Measurements from ENCODE around the gene MASP2. TPM values are rescaled to one million over a fixed set of nuclear protein-coding genes. Genes with fewer than 3 reads are reported as not detected.
"Not testable (repeated sequence)": the region's sequence is repeated elsewhere in the genome, so short reads cannot be mapped to it uniquely, and the experiment has no call there.

The MASP2 gene
- total RNA-seq, 2 experiments from 2014 or later: 0.38 TPM; not detected in 1

GRCh38 chr1:10992864-10993263, 54.2 kb downstream of the MASP2 start:
- DNase-seq (ENCODE audit: low spot score): no peak

GRCh38 chr1:10992004-10992403, 55.0 kb downstream of the MASP2 start:
- POLR2A ChIA-PET; BruUV-seq (replicated peaks): not testable (repeated sequence)

More at GRCh38 chr1:10992864-10993263, 54.2 kb downstream of the MASP2 start:
- no peak overlapping the region for H3K27ac ChIP-seq (ENCODE audit: low read depth, low read length, poor library complexity, severe bottlenecking)
- no peak overlapping the region for H3K4me2 ChIP-seq (ENCODE audit: low read length)
- POLR2A ChIA-PET: interaction anchor here (0.6 kb wide), 1 partner anchor 989 kb away, joined by 6 read pairs; no protein-coding TSS in a partner anchor
- H3K79me2 ChIP-seq (ENCODE audit: insufficient read depth, low read depth, low read length): no peaks in the 10 kb centered on the region
- no peaks in the 10 kb centered on the region for H3K9me2 ChIP-seq (ENCODE audit: insufficient read depth, low read length)
- CTCF ChIA-PET (ENCODE audit: unreplicated experiment): no interaction called here
- no peaks in the 10 kb centered on the region for H4K20me1 ChIP-seq (ENCODE audit: insufficient read depth, low read length)
- H3K4me3 ChIP-seq (ENCODE audit: low read depth, low read length, poor library complexity, severe bottlenecking): no peak overlapping the region
- TF ChIP-seq CTCF (conservative IDR thresholded peaks at IDR 0.05; ENCODE audit: low read length) (no peak), EZH2phosphoT487 (IDR thresholded peaks at IDR 0.05; ENCODE audit: borderline replicate concordance, low read depth, low read length) (no peak)
- no TSS peak for BruUV-seq (replicated peaks)
- no peaks in the 10 kb centered on the region for H3K36me3 ChIP-seq (ENCODE audit: insufficient read depth, low read length)
- intact Hi-C loops (cut with micrococcal nuclease; ENCODE audit: unreplicated experiment): no loop called here
- H2AFZ ChIP-seq (ENCODE audit: low read length): no peak overlapping the region
- H3K4me1 ChIP-seq (ENCODE audit: insufficient read depth, low read length, poor library complexity, severe bottlenecking): no peaks in the 10 kb centered on the region
- no peaks in the 10 kb centered on the region for H3K9me3 ChIP-seq (ENCODE audit: low read length)

GRCh38 chr1:10990828-10991227, 56.2 kb downstream of the MASP2 start:
- no peak for TF ChIP-seq EZH2phosphoT487 (IDR thresholded peaks at IDR 0.05; ENCODE audit: borderline replicate concordance, low read depth, low read length)
- ChIA-PET POLR2A (no interaction called here), CTCF (ENCODE audit: unreplicated experiment) (no interaction called here)

More at GRCh38 chr1:10992004-10992403, 55.0 kb downstream of the MASP2 start:
- H3K36me3 ChIP-seq (ENCODE audit: insufficient read depth, low read length); H3K4me2 ChIP-seq (ENCODE audit: low read length); H2AFZ ChIP-seq (ENCODE audit: low read length); H4K20me1 ChIP-seq (ENCODE audit: insufficient read depth, low read length); H3K79me2 ChIP-seq (ENCODE audit: insufficient read depth, low read depth, low read length); H3K27ac ChIP-seq (ENCODE audit: low read depth, low read length, poor library complexity, severe bottlenecking); H3K4me3 ChIP-seq (ENCODE audit: low read depth, low read length, poor library complexity, severe bottlenecking); DNase-seq (ENCODE audit: low spot score); H3K4me1 ChIP-seq (ENCODE audit: insufficient read depth, low read length, poor library complexity, severe bottlenecking); intact Hi-C loops (cut with micrococcal nuclease; ENCODE audit: unreplicated experiment); H3K9me2 ChIP-seq (ENCODE audit: insufficient read depth, low read length); H3K9me3 ChIP-seq (ENCODE audit: low read length): not testable (repeated sequence)
- CTCF ChIA-PET (ENCODE audit: unreplicated experiment): interaction anchor here (0.7 kb wide), 1 partner anchor 167 kb away, joined by 29 read pairs; no protein-coding TSS in a partner anchor

GRCh38 chr1:10989920-10990516, 57.0 kb downstream of the MASP2 start:
- H3K9me3 ChIP-seq (ENCODE audit: low read length); H3K79me2 ChIP-seq (ENCODE audit: insufficient read depth, low read depth, low read length); H3K4me1 ChIP-seq (ENCODE audit: insufficient read depth, low read length, poor library complexity, severe bottlenecking); H2AFZ ChIP-seq (ENCODE audit: low read length); H3K4me3 ChIP-seq (ENCODE audit: low read depth, low read length, poor library complexity, severe bottlenecking); H4K20me1 ChIP-seq (ENCODE audit: insufficient read depth, low read length); BruUV-seq (replicated peaks); H3K36me3 ChIP-seq (ENCODE audit: insufficient read depth, low read length); intact Hi-C loops (cut with micrococcal nuclease; ENCODE audit: unreplicated experiment); POLR2A ChIA-PET; H3K4me2 ChIP-seq (ENCODE audit: low read length); H3K27ac ChIP-seq (ENCODE audit: low read depth, low read length, poor library complexity, severe bottlenecking); H3K9me2 ChIP-seq (ENCODE audit: insufficient read depth, low read length); CTCF ChIA-PET (ENCODE audit: unreplicated experiment); DNase-seq (ENCODE audit: low spot score): not testable (repeated sequence)

More at GRCh38 chr1:10990828-10991227, 56.2 kb downstream of the MASP2 start:
- Histone ChIP-seq H3K4me1 (ENCODE audit: insufficient read depth, low read length, poor library complexity, severe bottlenecking) (no peaks in the 10 kb centered on the region), H3K9me2 (ENCODE audit: insufficient read depth, low read length) (no peaks in the 10 kb centered on the region), H3K36me3 (ENCODE audit: insufficient read depth, low read length) (no peaks in the 10 kb centered on the region), H3K4me2 (ENCODE audit: low read length) (no peak overlapping the region), H3K79me2 (ENCODE audit: insufficient read depth, low read depth, low read length) (no peaks in the 10 kb centered on the region), H3K27ac (ENCODE audit: low read depth, low read length, poor library complexity, severe bottlenecking) (no peak overlapping the region), H2AFZ (ENCODE audit: low read length) (no peak overlapping the region), H3K9me3 (ENCODE audit: low read length) (no peaks in the 10 kb centered on the region), H4K20me1 (ENCODE audit: insufficient read depth, low read length) (no peaks in the 10 kb centered on the region), H3K4me3 (ENCODE audit: low read depth, low read length, poor library complexity, severe bottlenecking) (no peak overlapping the region)
- DNase-seq (ENCODE audit: low spot score): no peak
- intact Hi-C loops (cut with micrococcal nuclease; ENCODE audit: unreplicated experiment): no loop called here
- no TSS peak for BruUV-seq (replicated peaks)
